Ureter (tissue), 1 donor: ENCODE data around the gene CTSW. TPM values are rescaled to one million over a fixed set of nuclear protein-coding genes. Genes with fewer than 3 reads are reported as not detected.
A peak's percentile ranks its signal among the peaks of the same experiment; 100 is the strongest.

Experiments used
- DNase-seq: peaks from one replicate; pipeline ENCODE4 v3.0.0-alpha.2; 2020; ENCODE audit warnings: low spot score
- total RNA-seq: library from RNA; stranded (reverse); gene quantifications from one replicate; pipeline ENCODE4 v1.2.4, GENCODE V29; 2023
- donor health status: DM: yes; HTN: yes; CAD: no.

CTSW gene
- total RNA-seq, 1 donor from 2014 or later, result 5.7 TPM

DNA sequence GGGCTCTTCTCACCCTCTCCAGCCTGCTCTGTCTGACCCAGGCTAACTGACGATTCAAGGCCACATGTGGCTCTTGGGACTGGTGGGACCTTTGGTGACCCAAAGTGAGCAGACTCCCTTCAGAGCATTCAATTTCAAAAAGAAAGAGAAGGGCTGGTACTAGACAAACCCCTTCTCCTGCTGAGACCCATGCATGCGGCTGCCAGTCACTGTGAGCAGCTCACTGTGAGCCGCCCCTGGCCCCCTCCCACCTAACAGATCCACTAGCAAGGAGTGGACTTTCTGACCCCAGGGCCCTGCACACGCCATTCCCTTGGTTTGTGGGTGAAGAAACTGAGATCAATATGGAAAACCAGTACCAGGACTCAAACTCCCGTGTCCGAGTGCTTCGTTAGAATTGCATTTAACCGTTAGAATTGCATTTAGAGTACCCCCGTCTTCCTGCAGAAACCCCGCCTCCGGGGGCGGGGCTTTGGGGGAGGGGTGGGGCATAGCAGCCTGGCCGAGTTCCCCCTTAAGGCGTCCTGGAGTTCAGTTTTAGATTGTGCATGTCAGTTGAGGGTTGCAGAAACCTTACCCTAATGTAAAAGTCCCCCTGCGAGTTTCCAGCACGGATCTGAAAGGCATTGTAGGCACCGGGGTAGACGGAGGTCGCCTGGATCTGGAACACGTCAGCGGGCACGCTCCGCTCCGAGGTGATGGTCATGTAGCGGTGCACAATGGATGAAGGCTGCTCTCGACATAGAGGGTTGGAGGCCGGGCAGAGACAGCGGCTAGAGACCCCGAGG lies 12.2 kb upstream of the CTSW start:
- no peak for DNase-seq

DNA sequence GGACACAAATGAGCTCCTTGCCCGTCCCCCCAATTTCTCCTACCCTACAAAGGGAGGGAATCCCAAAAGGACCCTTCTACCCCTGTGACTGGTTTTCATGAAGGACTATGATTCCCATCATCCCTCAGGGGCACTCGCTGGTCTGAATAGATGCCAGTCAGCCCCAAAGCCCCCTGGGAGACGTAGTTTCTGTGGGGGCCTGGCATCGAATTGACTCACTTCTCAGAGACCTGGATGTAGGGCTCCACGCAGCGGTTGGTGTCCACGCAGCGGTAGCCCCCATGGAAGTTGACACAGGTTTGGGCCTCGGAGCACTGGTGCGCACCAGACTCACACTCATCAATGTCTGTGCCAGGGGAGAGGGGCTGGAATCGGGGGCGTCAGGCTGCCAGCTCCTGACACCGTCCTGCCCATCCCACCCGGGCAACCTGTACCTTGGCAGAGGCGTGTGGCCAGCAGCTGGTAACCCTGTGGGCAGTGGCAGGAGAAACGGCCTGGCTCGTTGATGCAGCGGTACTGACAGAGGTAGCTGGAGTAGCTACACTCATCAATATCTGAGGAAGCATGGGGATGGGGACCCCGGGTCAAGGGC lies 11.5 kb upstream of the CTSW start:
- DNase-seq, result no peak

DNA sequence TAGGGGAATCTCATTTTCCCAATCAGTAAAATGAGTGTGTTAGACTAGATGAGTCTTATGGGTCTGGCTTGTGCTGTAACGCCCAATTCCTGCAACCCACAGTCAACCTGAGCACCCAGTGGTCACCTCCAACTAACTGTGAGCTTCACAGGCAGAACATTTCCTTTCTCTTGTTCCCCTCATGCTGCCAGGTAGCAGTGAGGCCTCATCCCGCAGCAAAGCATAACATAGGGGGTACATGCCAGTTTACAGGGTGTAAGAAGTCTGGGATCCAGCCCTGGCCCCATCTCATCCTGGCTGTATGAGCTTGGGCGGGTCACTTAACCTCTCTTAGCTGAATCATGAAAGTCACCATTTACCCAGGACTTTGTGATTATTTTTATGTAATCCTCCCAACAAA lies 10.7 kb upstream of the CTSW start:
- no peak for DNase-seq

DNA sequence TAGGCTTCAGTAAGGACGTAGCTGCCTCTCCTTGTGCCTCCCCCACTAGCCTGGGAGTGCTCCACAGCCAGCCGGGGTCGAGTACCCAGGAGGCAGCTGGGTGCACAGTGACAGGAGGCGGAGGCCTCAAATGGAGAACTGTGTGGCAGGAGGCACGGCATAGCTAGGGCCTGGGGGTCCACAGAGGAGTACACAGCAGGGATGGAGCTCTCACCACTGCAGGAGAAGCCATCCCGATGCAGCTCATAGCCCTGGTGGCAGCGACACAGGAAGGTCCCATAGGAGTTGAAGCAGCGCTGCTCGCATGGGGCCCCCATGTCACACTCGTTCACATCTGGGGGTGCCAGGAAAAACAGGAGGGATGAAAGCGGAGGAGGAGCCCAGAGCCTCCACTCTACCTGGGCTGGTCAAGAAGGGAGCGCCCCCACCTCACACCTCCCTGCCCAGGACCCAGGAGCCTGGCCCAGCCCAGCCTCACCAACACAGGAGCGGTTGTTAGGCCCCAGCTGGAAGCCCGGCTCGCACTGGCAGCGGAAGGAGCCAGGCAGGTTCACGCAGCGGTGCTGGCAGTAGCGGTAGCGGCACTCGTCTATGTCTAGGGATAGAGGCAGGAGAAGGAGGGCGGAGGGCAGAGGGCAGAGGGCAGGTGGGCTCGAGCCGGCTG lies 9.9 kb upstream of the CTSW start:
- no peak for DNase-seq

DNA sequence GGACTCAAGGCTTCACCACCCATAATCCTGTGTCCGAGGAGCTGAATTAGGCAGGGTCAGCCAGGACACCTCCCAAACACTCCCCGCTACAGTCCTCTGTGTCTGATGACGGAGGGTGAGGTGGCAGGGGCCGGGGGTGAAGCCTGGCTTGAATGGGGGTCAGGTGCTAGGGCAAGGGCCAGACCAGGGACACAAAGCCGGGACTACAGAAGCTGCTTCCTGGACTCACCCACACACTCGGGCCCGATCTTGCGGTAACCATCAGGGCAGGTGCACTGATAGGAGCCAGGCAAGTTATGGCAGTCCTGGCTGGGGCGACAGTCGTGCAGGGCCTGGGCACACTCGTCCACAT lies 9.4 kb upstream of the CTSW start:
- no peak for DNase-seq

DNA sequence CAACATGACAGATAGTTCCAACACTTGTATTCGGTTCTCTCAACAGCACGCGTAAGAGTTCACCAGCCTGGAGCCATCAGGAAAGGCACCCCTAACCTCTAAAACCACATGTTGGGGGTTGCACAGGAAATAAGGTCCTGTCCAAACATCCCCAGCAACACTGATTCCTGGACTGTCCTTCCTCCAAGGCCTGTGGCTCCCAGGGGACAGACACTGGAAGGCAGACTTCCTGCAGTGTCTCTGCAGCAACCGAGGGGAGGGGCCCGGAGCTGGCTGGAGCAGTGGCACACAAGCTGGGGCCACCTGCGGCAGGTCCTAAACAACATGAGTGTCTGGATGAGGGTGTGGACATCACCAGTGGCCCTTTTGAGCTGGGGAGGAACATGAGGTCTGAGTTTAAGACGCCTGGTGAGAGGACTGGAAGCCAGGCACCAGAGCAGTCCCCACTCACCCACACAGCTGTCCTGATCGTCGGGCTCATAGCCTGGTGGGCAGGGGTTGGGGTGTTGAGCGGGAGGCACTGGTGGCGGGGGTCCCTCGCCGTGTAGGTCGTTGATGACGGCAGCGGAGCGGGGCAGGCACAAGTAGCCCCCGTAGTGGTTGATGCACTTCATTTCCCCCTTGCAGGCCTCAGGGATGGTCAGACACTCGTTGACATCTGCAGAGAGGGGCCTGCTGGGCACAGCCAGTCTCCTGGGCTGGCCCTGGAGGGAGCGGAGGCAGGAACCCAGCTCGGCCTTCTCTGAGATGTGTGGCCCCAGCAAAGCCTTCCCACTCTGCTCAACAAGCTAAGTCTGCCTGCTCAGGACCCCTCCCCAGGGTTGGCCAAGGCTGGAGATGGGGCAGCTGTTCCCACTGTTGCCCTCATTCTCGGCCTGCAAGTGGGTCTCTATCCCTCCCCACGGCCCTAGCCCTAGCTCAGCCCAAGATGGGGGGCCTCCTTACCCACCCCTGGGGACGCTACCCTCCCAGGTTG lies 8.6 kb upstream of the CTSW start:
- no peak for DNase-seq

DNA sequence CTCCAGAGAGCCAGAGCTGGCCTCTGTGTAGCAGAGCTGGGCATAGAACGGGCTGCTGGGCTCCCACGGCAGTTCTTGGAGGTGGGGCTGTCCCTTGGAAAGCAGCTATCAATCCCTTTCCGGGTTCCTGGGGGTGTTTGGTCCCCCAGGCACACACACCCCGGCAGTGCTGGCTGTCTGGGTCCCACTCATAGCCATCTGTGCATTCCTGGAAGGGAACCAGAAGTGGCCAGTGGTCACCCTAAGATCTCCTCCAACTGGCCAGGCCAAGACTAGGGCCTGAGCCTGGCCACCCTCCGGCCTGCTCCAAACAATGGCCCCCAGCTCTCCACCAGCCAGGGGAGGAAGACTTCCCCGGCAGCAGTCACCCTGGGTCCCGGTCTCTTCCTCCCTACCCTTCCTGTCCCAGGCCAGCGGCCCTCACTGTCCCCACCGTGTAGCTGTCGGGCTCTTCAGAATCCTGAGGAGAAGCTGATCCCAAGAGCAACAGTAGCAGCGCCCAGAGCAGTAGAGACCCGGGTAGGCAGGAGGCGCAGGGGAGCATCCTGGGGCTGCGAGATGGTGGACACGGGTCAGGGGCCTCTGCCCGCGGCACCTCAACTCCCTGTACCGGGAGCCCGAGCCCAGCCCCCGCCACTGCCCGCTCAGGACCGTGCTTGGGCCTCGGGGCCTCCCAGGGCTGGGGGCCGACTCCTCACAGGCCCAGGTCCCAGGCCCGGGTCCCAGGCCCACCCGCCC lies 7.7 kb upstream of the CTSW start:
- DNase-seq, result no peak

DNA sequence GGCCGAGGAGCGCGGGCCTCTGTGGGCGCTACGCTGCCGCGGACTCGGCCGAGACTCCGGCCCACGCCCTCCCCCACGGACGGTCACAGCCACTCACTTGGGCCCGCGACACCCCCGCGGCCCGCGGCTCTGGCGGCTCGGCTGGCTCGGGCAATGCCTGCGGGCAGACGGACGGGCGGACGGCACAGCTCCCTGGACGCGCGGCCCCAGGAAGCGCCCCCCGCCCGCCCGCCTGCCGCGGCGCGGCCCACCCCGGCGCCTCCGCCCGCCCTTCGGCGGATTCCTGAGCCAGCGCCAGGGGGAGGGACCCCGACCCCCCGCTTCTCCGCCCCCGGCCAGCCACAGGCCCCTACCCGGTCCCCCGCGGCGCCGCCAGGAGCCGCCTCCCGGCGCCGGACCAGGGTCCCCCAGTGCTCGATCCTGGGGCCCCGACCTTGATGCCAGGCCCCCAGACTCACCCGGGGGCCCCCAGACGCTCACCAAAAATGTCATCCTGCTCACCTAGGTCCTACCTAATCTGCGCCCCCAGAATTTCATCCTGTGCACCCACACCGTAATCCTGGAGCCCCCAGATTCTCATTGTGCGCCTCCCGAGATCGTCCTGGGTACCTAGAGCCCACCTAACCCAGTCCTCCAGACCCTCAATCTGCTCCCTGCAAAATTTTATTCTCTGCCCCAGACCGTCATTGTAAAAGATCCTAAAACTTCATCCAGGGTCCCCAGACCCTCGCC lies 6.9 kb upstream of the CTSW start, which contains the start of gene EFEMP2:
Gene EFEMP2, minus strand, starts transcription at position 215 of the 732 bp plus-strand sequence. CDS start 446 bp downstream, outside the sequence.
- DNase-seq, result no peak

DNA sequence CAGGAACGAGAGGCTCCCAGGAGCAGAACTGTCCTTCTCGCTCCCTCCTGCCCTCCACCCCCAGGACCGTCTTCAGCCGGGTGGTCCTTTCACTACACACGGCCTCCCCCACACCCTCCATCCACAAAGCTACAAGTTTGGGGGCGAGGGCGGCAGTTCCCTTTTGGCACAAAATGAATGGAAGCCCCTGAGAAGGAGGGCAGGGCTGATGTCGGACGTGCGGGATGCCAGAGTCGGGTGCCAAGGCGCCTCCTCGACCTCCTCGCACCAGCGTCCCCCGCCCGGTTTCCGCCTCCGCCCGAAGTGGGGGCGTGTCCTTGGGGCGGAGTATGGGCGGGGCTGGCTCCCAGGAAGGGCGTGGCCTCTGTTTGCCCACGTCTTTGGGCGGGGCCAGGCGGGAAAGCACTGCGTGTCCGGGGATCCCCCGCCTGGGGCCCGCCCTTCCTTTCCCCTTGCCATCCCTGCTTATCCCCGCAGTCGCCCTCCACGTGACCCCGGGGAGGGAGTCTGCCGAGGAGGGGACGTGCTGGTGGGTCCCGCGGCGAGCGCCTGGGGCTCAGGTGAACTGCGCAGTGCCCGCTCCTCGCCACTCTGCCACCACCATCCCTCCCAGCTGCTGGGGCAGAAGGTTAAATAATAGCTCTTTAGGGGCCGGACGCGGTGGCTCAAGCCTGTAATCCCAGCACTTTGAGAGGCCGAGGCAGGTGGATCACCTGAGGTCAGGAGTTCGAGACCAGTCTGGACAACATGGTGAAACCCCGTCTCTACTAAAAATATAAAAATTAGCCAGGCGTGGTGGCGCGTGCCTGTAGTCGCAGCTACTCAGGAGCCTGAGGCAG lies 6.1 kb upstream of the CTSW start:
- peak; percentile 96 for DNase-seq

DNA sequence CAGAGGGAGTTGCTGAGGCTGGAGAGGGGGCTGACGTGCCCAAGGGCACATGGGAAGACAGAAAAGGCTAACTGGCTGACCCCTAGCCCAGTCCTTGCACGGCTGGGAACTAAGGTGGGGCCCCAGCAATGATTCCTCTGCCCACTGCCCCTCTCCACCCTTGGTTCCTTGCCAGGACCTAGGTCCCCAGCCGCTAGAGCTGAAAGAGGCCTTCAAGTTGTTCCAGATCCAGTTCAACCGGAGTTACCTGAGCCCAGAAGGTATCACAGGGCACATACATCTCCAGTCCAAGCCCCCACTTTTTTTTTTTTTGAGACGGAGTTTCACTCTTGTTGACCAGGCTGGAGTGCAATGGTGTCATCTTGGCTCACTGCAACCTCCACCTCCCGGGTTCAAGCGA lies 390 bp downstream of the CTSW start:
- no peak for DNase-seq

DNA sequence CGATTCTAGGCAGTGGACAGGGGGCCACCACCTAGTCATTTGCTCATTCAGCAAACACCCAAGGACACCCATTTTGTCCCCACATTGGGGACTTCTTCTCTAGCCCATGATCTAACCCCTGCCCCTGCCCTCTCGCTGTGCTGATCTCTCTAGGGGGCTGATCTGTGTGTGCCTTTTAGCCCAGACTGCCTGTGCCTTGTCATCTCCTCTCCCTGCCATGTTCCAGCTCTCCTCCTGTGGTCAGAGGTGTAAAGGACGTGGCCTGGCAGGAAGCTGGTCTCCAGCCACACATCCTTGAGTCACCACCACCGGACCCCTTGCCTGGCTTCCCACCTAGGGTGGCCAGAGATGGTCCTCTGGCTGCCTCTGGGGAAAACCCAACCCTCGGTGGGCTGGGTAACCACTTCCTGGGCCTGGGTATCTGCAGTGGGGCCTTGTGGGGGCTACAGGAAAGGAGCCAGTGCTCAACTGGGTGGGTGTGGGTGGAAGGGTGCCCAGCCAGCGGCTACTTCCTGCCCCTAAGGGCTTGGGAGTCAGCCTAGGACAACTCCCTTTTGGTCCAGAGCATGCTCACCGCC lies 1.3 kb downstream of the CTSW start:
- no peak for DNase-seq

DNA sequence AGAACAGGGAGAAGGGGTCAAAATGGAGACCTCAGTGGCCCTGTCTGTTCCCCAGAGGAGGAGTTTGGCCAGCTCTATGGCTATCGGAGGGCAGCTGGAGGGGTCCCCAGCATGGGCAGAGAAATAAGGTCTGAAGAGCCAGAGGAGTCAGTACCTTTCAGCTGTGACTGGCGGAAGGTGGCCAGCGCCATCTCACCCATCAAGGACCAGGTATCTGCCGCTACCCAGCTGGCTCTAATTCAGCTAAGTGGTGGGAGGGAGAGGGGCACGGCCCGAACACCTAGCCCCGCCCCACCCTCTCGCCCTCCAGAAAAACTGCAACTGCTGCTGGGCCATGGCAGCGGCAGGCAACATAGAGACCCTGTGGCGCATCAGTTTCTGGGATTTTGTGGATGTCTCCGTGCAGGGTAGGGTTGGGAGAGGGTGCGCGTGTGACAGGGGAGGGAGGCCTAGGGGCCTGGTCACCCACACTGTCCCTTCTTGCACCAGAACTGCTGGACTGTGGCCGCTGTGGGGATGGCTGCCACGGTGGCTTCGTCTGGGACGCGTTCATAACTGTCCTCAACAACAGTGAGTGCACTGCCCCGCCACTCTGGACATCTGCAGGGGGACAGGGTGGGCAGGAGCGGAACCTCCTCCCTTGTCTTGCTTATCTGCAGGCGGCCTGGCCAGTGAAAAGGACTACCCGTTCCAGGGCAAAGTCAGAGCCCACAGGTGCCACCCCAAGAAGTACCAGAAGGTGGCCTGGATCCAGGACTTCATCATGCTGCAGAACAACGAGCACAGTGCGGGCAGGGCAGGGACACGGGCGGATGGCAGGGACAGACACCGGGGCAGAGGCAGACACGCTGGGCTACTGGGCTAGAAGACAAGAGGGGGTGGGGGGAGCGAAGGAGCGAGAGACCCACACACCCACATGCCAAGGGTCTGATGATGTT lies 2.8 kb downstream of the CTSW start:
- no peak for DNase-seq

DNA sequence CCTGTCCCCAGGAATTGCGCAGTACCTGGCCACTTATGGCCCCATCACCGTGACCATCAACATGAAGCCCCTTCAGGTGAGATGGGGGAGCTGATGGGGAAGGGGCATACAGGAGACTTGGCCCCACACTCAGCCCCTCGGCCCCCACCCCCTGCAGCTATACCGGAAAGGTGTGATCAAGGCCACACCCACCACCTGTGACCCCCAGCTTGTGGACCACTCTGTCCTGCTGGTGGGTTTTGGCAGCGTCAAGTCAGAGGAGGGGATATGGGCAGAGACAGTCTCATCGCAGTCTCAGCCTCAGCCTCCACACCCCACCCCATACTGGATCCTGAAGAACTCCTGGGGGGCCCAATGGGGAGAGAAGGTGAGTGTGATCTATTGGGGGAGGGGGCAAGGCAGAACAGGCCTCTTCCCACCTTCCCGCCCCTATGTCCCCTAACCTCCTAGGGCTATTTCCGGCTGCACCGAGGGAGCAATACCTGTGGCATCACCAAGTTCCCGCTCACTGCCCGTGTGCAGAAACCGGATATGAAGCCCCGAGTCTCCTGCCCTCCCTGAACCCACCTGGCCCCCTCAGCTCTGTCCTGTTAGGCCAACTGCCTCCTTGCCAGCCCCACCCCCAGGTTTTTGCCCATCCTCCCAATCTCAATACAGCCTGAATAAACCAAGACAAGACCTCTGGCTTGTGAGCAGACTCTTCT lies 3.6 kb downstream of the CTSW start:
- DNase-seq, result no peak

DNA sequence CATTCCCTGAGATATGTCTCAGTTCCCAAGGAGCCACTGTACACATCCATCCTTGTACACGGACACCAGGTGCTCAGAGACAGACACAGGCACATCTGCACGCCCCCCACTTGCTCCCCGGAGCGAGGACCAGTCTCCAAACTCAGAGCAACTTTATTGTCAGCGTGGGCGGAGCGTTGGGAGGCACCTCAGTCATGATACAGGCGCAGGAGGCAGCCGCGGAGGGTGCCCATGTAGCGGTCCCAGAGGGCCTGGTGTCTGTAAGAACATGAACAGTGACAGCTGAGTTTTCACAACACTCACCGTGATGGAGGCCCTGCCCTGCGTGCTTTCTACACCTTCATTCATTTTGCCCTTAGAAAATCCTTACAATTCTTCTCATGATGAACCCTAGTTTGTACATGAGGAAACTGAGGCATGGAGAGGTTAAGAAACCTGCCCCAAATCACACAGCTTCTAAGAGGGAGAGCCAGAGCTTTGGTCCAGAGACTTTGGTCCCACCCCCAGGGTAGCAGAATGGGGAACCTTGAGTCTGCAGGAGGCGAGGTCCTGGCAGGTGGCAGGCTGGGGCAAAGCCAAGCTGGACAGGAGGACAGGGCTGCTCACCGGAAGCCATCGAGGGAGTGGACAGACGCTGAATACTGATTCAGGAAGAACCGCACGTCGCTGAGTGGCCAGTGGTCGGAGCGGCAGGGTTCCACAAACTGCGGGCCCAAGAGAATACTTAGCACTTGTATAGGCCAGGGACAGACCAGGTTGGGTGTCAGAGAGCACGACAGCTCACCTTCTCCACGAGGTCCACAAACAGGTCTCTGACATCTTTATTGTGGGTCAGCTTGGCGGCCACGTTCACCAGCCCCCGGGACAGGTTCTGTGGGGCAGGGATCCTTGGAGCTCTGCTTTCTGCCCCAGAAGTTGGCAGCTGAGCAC lies 4.4 kb downstream of the CTSW start:
- no peak for DNase-seq

DNA sequence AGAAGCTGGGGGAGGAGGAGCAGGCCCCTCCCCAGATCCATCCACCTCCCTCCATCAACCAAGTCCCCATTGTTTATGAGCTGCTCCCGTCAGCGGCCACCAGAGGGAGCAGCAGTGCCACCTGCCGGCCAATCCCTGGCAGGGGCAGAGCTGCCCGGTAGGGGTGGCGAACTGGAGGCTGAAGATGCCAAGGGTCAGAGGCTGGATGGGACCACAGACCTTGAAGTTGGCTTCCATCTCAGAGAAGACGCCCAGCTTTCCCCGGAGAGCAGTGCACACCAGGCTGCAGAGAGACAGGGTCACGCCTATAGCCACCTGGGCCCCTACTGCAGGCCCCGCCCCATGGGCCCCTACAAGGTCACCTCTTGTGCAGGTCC lies 5.1 kb downstream of the CTSW start:
- DNase-seq, result peak; percentile 76

DNA sequence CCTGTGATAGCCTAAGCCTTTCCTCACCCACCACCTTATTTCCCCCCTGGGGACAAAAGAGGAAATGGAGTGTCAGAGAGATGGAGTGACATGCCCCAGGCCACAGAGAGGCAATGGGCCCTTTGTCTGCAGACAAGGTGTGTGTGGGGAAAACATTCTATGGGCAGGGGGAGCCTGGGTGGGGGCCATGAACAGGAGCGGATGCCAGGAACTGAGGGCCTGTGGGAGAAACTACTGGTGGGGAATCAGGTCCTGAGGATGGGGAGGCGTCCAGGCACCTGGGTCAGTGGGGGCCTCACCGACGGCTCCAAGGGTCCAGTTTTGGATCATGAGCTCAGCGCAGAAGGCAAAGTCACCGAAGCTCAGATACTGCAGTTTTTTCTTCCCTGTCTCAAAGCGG lies 5.6 kb downstream of the CTSW start:
- no peak for DNase-seq
